Activated naive CD4-positive, alpha-beta T cell treated with anti-CD3 and anti-CD28 coated beads, Interleukin-2, amount 10 ng/mL, durations not matched to agents 7 days and 5 days (primary cell): ENCODE measurements around the gene STATH.
"Not testable (repeated sequence)": the region's sequence is repeated elsewhere in the genome, so short reads cannot be mapped to it uniquely, and the experiment has no call there.

ENCODE experiments used
- CTCF ChIA-PET: fragments of 350-600 bp; sonication (Branson Sonifier 250); formaldehyde crosslinking; loops from one replicate; lab custom pipeline; 2021; ENCODE audit warnings: antibody characterized with exemption; lab: Charles Lee
- DNase-seq: peaks from one replicate; pipeline ENCODE4 v3.0.0-alpha.2; 2020
- H3K27ac Mint-ChIP-seq: one replicate; pipeline ENCODE4 v1.8.0; 2021; ENCODE audit warnings: mild to moderate bottlenecking, moderate library complexity, mixed read lengths
- H3K27me3 Mint-ChIP-seq: one replicate; pipeline ENCODE4 v1.8.0; 2021; ENCODE audit warnings: mild to moderate bottlenecking, mixed read lengths
- H3K36me3 Mint-ChIP-seq: one replicate; pipeline ENCODE4 v1.8.0; 2021; ENCODE audit warnings: mixed read lengths
- H3K4me1 Mint-ChIP-seq: one replicate; pipeline ENCODE4 v1.8.0; 2021; ENCODE audit warnings: mixed read lengths
- H3K4me3 Mint-ChIP-seq: one replicate; pipeline ENCODE4 v1.8.0; 2021; ENCODE audit warnings: mild to moderate bottlenecking, moderate library complexity, mixed read lengths
- H3K9me3 Mint-ChIP-seq: one replicate; pipeline ENCODE4 v1.8.0; 2021; ENCODE audit warnings: mixed read lengths

The STATH gene, protein sequence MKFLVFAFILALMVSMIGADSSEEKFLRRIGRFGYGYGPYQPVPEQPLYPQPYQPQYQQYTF

DNA sequence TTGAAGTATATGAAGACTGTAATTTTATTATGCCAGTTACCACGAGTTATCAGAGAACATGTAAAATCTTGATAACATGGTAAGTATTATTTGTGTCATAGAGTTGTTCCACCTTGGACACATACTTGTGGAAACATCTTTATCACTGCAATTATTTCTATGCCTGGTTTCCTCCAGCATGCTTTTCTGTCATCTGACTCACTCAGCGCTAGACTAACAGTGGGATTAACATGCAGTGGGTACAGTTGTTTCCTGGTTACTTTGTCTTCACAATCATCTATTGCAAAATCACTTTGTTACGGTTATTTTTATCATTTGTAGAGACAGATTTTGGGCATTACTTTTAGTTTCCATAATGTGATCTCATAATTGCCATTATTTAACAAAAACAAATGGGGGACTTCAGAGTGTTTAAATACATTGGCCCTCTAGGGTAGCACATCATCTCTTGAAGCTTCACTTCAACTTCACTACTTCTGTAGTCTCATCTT is at the start of gene STATH:
STATH (plus strand) TSS at position 441 of the 491 bp plus-strand sequence. CDS start 2,472 bp downstream, outside the sequence.
- Mint-ChIP-seq H3K27ac (no peak within 1 kb of the TSS), H3K27me3 (no peaks in the 10 kb centered on the region), H3K4me1 (no peaks in the 10 kb centered on the region), H3K9me3 (no peaks in the 10 kb centered on the region), H3K36me3 (no peaks in the 10 kb centered on the region), H3K4me3 (no peak within 1 kb of the TSS)
- no peak for DNase-seq
- CTCF ChIA-PET: no interaction called here

DNA sequence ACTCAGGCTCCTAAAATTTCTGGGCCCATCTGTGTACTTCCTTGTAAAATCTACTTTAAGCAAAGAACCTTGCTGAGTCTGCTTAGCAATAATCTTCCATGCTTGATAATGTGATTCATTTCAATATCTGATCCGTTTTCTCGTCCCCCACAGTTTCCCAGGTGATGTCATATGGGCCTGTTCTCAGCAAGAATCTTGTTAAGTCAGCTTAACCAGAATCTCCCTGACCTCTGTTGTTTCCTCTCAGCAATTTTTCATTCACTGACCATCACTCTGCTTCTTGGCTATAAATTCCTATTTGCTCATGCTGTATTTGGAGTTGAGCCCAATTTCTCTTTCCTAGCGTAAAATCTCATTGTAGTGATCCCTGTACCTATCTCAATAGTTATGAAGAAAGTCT is 44.2 kb upstream of the STATH start:
- no peak for DNase-seq
- CTCF ChIA-PET: no interaction called here
- Mint-ChIP-seq H3K36me3 (no peaks in the 10 kb centered on the region), H3K27me3 (no peaks in the 10 kb centered on the region), H3K27ac (no peak overlapping the region), H3K4me1 (no peaks in the 10 kb centered on the region), H3K9me3 (no peaks in the 10 kb centered on the region), H3K4me3 (no peak overlapping the region)

DNA sequence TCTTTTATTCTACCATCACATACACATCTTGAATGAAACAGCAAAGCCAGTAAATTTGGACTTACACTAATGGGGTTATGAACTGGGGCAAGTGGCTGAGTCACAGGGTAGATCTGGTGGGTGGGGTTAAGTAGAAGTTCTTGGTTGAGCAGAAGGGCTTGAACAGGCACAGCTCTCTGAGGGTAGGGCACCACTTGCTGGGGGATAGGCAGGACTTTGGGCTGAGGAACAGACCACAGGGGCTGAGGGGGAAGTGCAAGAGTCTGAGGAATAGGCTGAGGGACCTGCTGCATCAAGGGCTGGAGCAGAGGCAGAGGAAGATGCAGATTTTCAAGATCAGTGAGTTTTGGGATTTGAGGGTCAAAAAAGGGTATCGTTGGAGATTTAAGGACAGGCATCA is 38.6 kb upstream of the STATH start:
- Mint-ChIP-seq H3K9me3 (no peaks in the 10 kb centered on the region), H3K4me3 (no peak overlapping the region), H3K27ac (no peak overlapping the region), H3K36me3 (no peaks in the 10 kb centered on the region), H3K4me1 (no peaks in the 10 kb centered on the region), H3K27me3 (peaks cover 4% of the 10 kb centered on the region)
- DNase-seq: no peak
- CTCF ChIA-PET: no interaction called here

DNA sequence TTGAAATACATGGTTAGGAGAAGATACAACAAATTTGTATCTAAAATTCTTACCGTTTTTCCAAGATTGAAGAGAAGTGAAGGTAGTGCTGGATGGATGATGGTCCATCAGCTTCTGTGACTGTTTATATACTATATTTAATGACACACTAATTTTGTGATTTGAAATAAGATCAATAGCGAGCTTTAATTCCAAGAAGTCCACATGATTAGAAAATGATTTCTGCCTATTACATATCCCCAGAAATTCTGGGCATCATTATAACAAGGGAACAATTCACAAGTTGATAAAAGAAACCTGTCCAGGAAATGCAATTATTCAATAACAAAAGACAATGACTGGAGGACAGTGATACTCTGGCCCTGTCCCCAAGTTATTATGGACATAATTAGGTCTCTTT is 30.1 kb upstream of the STATH start, which contains the start of gene CSN2:
CSN2 (minus strand) TSS at position 101 of the 400 bp plus-strand sequence. CDS start 4,733 bp downstream, outside the sequence.
- Mint-ChIP-seq H3K36me3 (no peaks in the 10 kb centered on the region), H3K27me3 (no peaks in the 10 kb centered on the region), H3K27ac (no peak within 1 kb of the TSS), H3K9me3 (no peaks in the 10 kb centered on the region), H3K4me3 (no peak within 1 kb of the TSS), H3K4me1 (no peaks in the 10 kb centered on the region)
- no peak for DNase-seq
- CTCF ChIA-PET: interaction anchor here (1.0 kb wide), 1 partner anchor 9 kb away, joined by 3 read pairs; no protein-coding TSS in a partner anchor

DNA sequence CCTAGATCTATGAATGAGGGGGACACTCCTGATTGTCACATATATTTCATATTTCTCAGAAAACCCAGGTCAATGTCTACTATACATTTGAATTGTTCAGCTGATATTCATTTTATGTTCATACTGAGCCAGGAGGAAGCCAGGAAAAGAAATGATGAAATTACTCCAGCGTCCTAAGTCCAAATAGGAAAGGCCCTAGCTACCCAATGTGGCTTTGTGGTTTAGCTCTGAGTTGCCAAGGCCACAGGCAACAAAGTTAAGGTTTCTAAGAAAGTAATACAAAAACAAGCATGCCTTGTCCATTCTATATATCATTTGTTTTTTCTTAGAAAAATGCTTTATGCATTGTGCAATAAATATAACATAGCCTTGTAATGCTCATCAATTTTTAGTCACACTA is 25.7 kb upstream of the STATH start:
- DNase-seq: no peak
- CTCF ChIA-PET: no interaction called here
- Mint-ChIP-seq H3K4me3 (no peak overlapping the region), H3K9me3 (no peaks in the 10 kb centered on the region), H3K4me1 (no peaks in the 10 kb centered on the region), H3K27me3 (no peaks in the 10 kb centered on the region), H3K27ac (no peak overlapping the region), H3K36me3 (no peaks in the 10 kb centered on the region)

DNA sequence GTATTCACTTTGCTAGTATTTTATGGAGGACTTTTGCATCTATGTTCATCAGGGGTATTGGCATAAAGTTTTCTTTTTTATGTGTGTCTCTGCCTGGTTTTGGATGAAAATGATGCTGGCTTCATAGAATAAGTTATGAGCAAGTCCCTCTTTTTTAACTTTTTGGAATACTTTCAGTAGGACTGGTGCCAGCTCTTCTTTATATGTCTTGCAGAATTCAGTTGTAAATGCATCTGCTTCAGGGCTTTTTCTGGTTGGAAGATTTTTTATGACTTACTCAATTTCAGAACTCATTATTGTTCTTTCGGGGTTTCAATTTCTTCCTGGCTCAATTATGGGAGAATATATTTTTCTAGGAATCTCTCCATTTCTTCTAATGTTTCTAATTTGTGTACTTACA is 21.1 kb upstream of the STATH start:
- no peak for DNase-seq
- Mint-ChIP-seq H3K9me3 (no peaks in the 10 kb centered on the region), H3K4me3 (no peak overlapping the region), H3K27me3 (no peaks in the 10 kb centered on the region), H3K27ac (no peak overlapping the region), H3K4me1 (no peaks in the 10 kb centered on the region), H3K36me3 (no peaks in the 10 kb centered on the region)
- CTCF ChIA-PET: interaction anchor here (0.9 kb wide), 1 partner anchor 9 kb away, joined by 3 read pairs; the partner anchor contains the start of gene CSN2

DNA sequence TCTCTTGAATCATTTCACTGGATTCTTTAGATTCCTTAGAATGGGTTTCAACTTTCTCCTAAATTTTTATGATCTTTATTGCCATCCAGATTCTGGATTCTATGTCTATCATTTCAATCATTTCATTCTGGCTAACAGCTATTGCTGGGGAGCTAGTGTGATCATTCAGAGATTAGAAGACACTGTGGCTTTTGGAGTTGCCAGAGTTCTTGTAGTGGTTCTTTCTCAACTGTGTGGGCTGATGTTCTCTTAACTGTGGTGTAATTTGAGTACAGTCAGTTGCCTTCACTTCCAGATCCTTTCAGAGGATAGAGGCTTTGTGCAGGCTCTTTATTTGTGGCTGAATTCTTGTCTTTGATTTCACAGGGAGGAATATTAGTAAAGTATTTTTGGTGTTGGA is 18.2 kb upstream of the STATH start:
- Mint-ChIP-seq H3K27me3 (no peaks in the 10 kb centered on the region), H3K36me3 (no peaks in the 10 kb centered on the region), H3K9me3 (no peaks in the 10 kb centered on the region), H3K4me3 (no peak overlapping the region), H3K4me1 (no peaks in the 10 kb centered on the region), H3K27ac (no peak overlapping the region)
- DNase-seq: no peak
- CTCF ChIA-PET: no interaction called here

DNA sequence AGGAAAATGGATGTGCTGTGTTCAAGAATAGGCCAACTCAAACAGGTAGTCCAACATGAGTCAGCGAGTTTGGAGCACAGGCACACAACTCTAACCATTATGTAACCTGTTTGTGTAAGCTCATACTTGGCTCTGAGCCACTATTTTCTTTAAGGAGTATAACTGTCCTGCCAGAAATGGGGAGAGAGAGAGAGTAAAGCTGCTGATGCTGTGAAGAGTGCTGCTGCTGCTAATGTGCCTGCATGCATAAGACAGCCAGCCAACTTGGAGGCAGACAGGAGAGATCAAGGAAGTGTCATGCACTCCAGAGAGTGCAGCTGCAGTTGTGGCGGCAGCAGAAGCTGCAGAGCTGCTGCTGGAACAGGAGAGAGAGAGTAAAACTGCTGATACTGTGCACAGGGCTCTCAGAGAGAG is 11.7 kb upstream of the STATH start:
- Mint-ChIP-seq H3K4me1 (no peaks in the 10 kb centered on the region), H3K27me3 (no peaks in the 10 kb centered on the region), H3K4me3 (no peak overlapping the region), H3K9me3 (no peaks in the 10 kb centered on the region), H3K36me3 (no peaks in the 10 kb centered on the region), H3K27ac (no peak overlapping the region)
- CTCF ChIA-PET: no interaction called here
- no peak for DNase-seq

DNA sequence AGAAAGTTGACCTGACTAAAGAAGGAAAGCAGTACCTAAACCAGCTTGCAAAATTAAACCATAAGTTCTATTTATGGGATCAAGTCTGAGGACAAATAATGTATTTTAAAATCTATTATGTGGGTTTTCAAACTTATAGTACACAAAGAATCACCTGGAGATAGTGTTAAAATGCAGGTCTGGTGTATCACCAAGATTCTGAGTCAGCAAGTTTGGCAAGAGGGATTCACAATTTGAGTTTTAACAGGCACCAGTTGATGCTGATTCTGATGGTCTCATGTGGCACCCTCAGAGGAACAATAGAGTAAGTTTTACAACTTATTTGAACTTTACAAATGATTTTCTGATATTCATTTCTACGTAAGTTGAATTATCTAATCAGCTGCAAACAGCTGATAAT is 9.1 kb upstream of the STATH start:
- Mint-ChIP-seq H3K27ac (no peak overlapping the region), H3K36me3 (no peaks in the 10 kb centered on the region), H3K9me3 (no peaks in the 10 kb centered on the region), H3K27me3 (no peaks in the 10 kb centered on the region), H3K4me1 (no peaks in the 10 kb centered on the region), H3K4me3 (no peak overlapping the region)
- CTCF ChIA-PET: no interaction called here
- no peak for DNase-seq

DNA sequence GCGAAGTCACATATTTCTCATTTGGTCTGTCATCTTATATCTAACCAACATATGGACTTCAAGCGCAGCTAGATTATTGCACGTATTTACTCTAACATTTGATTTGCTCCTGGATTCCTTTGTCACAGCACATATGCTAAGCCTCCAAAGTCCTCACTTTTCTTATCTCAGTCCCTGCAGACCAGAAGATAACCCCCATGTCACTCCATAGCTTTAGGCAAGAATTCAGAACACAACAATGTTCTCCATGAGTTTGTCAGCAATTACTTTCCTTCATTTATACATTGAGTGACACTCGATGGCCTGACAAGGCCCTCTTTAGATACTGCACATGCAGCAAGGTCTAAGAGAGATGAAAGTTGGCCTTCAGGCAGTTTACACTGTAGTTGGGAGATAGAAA is 4.8 kb upstream of the STATH start:
- H3K9me3 Mint-ChIP-seq: no peaks in the 10 kb centered on the region
- H3K4me1 Mint-ChIP-seq: no peaks in the 10 kb centered on the region
- no peak for DNase-seq
- no peaks in the 10 kb centered on the region for H3K27me3 Mint-ChIP-seq
- no peaks in the 10 kb centered on the region for H3K36me3 Mint-ChIP-seq
- H3K4me3 Mint-ChIP-seq: no peak overlapping the region
- no peak overlapping the region for H3K27ac Mint-ChIP-seq
- CTCF ChIA-PET: no interaction called here

DNA sequence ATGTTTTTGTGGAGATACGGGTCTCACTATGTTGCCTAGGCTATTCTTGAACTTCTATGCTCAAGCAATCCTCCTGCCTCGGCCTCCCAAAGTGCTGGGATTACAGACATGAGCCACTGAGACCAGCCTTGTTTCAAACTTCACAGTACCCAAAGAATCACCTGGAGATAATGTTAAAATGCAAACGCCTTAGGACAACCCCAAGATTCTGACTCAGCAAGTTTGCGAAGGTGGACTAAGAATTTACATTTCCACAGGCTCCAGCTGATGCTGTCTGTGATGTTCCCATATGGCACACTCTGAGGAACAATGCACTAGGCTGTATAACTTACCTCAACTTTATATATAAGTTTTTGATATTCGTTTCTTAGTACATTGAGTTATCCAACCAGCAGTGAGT is 984 bp upstream of the STATH start:
- Mint-ChIP-seq H3K36me3 (no peaks in the 10 kb centered on the region), H3K27ac (no peak overlapping the region), H3K4me3 (no peak overlapping the region), H3K9me3 (no peaks in the 10 kb centered on the region), H3K4me1 (no peaks in the 10 kb centered on the region), H3K27me3 (no peaks in the 10 kb centered on the region)
- DNase-seq: no peak
- CTCF ChIA-PET: no interaction called here

DNA sequence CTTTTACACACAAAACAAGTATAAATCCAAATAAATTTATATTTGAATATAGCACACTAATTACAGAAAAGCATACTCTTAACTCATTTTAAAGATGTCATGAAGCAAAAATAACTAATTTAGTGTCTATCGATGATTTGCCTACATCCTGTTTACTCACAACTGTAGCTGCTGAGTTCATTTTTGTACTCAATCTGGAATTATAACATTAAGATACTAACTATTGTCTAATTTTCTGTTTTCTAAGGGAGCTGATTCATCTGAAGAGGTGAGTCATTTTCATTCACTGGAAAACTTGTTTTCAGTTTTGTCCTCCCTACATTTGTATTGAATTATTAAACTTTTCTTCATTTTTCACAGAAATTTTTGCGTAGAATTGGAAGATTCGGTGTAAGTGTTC is 3.7 kb downstream of the STATH start:
- no peak for DNase-seq
- Mint-ChIP-seq H3K27me3 (no peaks in the 10 kb centered on the region), H3K9me3 (no peaks in the 10 kb centered on the region), H3K27ac (no peak overlapping the region), H3K4me3 (no peak overlapping the region), H3K36me3 (no peaks in the 10 kb centered on the region), H3K4me1 (no peaks in the 10 kb centered on the region)
- CTCF ChIA-PET: no interaction called here

DNA sequence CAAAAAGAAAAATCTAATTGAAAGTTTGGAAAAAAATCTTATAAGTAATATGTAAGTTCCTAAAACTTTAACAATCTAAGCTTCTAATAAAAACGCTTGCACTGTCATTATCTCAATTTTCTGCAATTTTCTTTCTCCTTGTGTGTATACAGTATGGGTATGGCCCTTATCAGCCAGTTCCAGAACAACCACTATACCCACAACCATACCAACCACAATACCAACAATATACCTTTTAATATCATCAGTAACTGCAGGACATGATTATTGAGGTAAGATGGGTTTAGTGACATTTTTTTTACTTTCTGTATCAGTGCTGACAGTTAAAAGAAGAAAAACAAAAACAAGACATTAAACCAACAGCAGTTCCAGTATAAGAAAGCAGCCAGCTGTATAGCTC is 4.9 kb downstream of the STATH start:
- Mint-ChIP-seq H3K27me3 (no peaks in the 10 kb centered on the region), H3K9me3 (no peaks in the 10 kb centered on the region), H3K36me3 (no peaks in the 10 kb centered on the region), H3K4me3 (no peak overlapping the region), H3K4me1 (no peaks in the 10 kb centered on the region), H3K27ac (no peak overlapping the region)
- CTCF ChIA-PET: no interaction called here
- no peak for DNase-seq

DNA sequence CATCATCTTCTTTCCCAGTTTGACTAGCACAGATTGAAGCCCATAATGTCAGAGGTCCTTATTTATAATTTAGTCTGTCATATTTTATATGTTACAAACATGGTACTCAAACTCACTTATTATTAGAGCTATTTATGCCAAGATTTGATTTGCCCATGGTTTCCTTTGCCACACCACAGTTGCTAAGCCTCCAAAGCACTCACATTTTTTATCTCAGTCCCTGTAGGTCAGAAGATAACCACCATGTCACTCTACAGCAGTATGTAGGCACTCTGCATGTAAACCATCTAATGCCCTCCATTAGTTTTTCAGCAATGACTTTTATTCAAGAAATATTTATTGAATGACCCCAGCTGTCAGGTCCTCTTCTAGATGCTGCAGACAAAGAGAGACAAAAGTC is 6.7 kb downstream of the STATH start:
- H3K4me3 Mint-ChIP-seq: no peak overlapping the region
- CTCF ChIA-PET: no interaction called here
- H3K27me3 Mint-ChIP-seq: no peaks in the 10 kb centered on the region
- no peaks in the 10 kb centered on the region for H3K36me3 Mint-ChIP-seq
- H3K4me1 Mint-ChIP-seq: no peaks in the 10 kb centered on the region
- no peaks in the 10 kb centered on the region for H3K9me3 Mint-ChIP-seq
- no peak overlapping the region for H3K27ac Mint-ChIP-seq
- DNase-seq: no peak

DNA sequence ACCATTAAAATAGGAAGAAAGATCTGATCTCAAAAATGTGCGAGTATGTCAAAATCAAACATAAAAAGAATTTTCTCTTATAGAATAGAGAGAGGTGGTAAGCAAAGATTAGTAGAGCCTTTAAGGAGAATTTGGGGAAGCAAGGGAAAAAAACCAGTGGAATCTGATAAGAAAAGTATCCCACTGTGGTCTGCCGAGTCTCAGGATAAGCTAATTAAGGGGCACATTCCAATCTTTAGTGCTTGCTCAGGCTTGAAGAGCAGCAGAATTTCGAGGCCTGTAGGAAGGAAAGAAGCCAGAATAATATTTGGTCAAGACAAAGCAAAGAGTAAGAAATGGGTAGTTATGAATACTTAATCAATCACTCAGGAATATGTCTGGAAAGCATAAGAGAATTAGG is 13.0 kb downstream of the STATH start:
- no peak for DNase-seq
- Mint-ChIP-seq H3K27me3 (no peaks in the 10 kb centered on the region), H3K27ac (no peak overlapping the region), H3K9me3 (no peaks in the 10 kb centered on the region), H3K36me3 (no peaks in the 10 kb centered on the region), H3K4me1 (no peaks in the 10 kb centered on the region), H3K4me3 (no peak overlapping the region)
- CTCF ChIA-PET: no interaction called here

DNA sequence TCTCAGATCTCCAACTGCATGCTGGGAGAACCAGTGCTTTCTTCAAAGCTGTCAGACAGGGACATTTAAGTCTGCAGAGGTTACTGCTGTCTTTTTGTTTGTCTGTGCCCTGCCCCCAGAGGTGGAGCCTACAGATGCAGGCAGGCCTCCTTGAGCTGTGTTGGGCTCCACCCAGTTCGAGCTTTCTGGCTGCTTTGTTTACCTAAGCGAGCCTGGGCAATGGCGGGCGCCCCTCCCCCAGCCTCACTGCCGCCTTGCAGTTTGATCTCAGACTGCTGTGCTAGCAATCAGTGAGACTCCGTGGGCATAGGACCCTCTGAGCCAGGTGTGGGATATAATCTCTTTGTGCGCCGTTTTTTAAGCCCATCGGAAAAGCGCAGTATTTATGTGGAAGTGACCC is 23.2 kb downstream of the STATH start:
- CTCF ChIA-PET, DNase-seq, H3K9me3 Mint-ChIP-seq, H3K27ac Mint-ChIP-seq, H3K4me1 Mint-ChIP-seq, H3K27me3 Mint-ChIP-seq, H3K4me3 Mint-ChIP-seq, H3K36me3 Mint-ChIP-seq: not testable (repeated sequence)
